Karpas-422 (cell line): ENCODE measurements around the gene SIM2. TPM values are rescaled to one million over a fixed set of nuclear protein-coding genes. Genes with fewer than 3 reads are reported as not detected.

Source experiments
- DNase-seq: peaks from one replicate; pipeline ENCODE4 v3.0.0-alpha.2; 2015
- H2AFZ ChIP-seq: fragments of 200-600 bp; sonication (generic); 2 replicates; pipeline ENCODE4 v1.6.1; 2014; ENCODE audit warnings: antibody characterized with exemption, low read length, mixed read lengths
- H3K27ac ChIP-seq: fragments of 200-600 bp; sonication (generic); 2 replicates; pipeline ENCODE4 v1.5.1; 2014; ENCODE audit warnings: mild to moderate bottlenecking, low read length, moderate library complexity
- H3K27me3 ChIP-seq: fragments of 200-600 bp; sonication (generic); 2 replicates; pipeline ENCODE4 v1.6.1; 2014; ENCODE audit warnings: low read length, mixed read lengths
- H3K36me3 ChIP-seq: fragments of 200-600 bp; sonication (generic); 2 replicates; pipeline ENCODE4 v1.6.1; 2014; ENCODE audit warnings: low read length, mixed read lengths; ENCODE audit not compliant: insufficient read depth
- H3K4me1 ChIP-seq: fragments of 200-600 bp; sonication (generic); 2 replicates; pipeline ENCODE4 v1.6.1; 2014; ENCODE audit warnings: mild to moderate bottlenecking, low read length, mixed read lengths
- H3K4me2 ChIP-seq: fragments of 200-600 bp; sonication (generic); 2 replicates; pipeline ENCODE4 v1.6.1; 2014; ENCODE audit warnings: low read length, low read depth, mild to moderate bottlenecking; ENCODE audit not compliant: poor library complexity, severe bottlenecking
- H3K4me3 ChIP-seq: fragments of 200-600 bp; sonication (generic); 2 replicates; pipeline ENCODE4 v1.5.1; 2014; ENCODE audit warnings: mild to moderate bottlenecking, antibody characterized with exemption, low read length, mixed read lengths
- H3K79me2 ChIP-seq: fragments of 200-600 bp; sonication (generic); 2 replicates; pipeline ENCODE4 v1.6.1; 2014; ENCODE audit warnings: mild to moderate bottlenecking, low read length, mixed read lengths
- H3K9ac ChIP-seq: fragments of 200-600 bp; sonication (generic); 2 replicates; pipeline ENCODE4 v1.6.0; 2014; ENCODE audit warnings: low read length
- H3K9me2 ChIP-seq: fragments of 200-600 bp; sonication (generic), shearing (Covaris generic); replicated peaks from 2 replicates; pipeline ENCODE4 v1.6.0; 2014; ENCODE audit warnings: mild to moderate bottlenecking, low read length, moderate library complexity; ENCODE audit not compliant: insufficient read depth
- H3K9me3 ChIP-seq: fragments of 300-700, 200-600 bp; sonication (generic); 2 replicates; pipeline ENCODE4 v1.6.1; 2014; ENCODE audit warnings: low read length, mixed read lengths
- H4K20me1 ChIP-seq: fragments of 200-600 bp; sonication (generic); 2 replicates; pipeline ENCODE4 v1.6.1; 2014; ENCODE audit warnings: mild to moderate bottlenecking, antibody characterized with exemption, low read length, low read depth; ENCODE audit not compliant: insufficient read depth
- total RNA-seq: library from RNA; depleted of rRNA; stranded (reverse); fragments of >200 nt; shearing (Covaris generic); gene quantifications from 2 replicates; pipeline ENCODE4 v1.2.3, GENCODE V29; 2014; ENCODE audit warnings: low replicate concordance

SIM2 gene
- total RNA-seq, 1 experiment from 2014 or later = not detected

DNA sequence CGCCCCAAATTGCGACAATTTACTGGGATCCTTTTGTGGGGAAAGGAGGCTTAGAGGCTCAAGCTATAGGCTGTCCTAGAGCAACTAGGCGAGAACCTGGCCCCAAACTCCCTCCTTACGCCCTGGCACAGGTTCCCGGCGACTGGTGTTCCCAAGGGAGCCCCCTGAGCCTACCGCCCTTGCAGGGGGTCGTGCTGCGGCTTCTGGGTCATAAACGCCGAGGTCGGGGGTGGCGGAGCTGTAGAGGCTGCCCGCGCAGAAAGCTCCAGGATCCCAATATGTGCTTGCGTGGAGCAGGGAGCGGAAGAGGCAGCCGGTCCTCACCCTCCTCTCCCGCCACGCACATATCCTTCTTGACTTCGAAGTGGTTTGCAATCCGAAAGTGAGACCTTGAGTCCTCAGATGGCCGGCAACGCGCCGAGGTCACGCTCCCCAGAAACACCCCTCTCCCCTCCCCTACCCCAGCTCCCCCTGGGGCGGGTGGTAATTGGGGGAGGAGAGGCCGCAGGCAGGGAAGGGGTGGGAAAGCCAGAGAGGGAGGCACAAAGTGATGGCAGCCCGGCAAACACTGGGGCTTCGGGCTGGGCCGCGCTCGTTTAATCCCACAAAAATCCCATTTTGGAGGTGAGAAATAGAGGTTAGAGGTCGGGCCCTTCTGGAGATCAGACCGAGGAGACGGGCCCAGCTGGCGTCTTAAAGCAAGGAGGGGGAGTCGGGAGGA is 6.2 kb downstream of the SIM2 start:
- Histone ChIP-seq H3K4me3 (no peak overlapping the region), H3K79me2 (no peaks in the 10 kb centered on the region), H3K36me3 (no peaks in the 10 kb centered on the region), H3K9me3 (no peaks in the 10 kb centered on the region; the same call in 1 of the 2 replicates), H3K4me1 (no peaks in the 10 kb centered on the region), H3K9ac (no peak overlapping the region), H2AFZ (no peak overlapping the region), H3K9me2 (no peaks in the 10 kb centered on the region), H3K27ac (no peak overlapping the region), H3K27me3 (no peaks in the 10 kb centered on the region), H4K20me1 (no peaks in the 10 kb centered on the region), H3K4me2 (no peak overlapping the region)
- DNase-seq = no peak

DNA sequence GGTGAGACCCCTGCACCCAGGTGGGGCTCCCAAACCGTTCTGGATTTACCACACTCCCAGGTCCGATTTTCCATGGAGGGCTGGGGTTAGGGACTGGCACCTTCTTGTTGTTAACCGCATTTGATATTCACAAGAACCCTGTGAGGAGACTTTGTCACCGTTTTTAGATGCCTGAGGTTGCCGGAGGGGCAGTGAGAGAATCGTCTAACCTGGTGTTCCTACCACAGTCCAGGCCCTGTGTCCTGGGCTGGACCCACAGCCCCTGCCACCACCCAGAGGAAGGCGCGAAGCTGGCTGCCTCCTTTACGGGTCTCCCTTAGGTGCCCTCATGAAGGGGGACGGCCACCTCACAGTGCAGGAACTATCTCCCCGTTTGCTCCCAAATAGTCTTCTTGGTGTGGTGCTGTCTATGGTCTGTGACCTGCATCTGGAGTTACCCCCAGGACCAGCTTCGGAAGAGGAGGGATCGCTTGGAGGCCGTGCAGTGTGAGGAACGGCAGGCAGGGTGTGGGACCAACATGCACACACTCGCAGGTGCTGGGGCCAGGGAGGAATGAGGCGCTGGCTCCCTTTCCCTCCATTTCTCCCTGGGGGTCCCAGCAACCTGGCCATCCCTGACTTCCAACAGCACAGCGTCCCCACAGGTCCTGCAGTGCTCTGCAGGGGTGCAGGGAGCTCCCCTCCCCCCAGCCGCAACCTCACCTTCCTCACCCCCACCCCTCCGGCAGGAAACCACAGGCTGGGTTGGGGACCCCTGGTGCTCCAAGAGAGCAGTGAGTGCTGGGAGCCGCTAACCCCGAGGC is 7.0 kb downstream of the SIM2 start:
- no peaks in the 10 kb centered on the region for H3K9me2 ChIP-seq
- no peak overlapping the region for H3K4me3 ChIP-seq
- H2AFZ ChIP-seq = no peak overlapping the region
- H3K9me3 ChIP-seq = no peaks in the 10 kb centered on the region
- H3K36me3 ChIP-seq = no peaks in the 10 kb centered on the region
- H3K4me1 ChIP-seq = no peaks in the 10 kb centered on the region
- no peak overlapping the region for H3K4me2 ChIP-seq
- DNase-seq = no peak
- no peaks in the 10 kb centered on the region for H4K20me1 ChIP-seq
- H3K27ac ChIP-seq = no peak overlapping the region
- H3K27me3 ChIP-seq = no peaks in the 10 kb centered on the region
- H3K9ac ChIP-seq = no peak overlapping the region
- no peaks in the 10 kb centered on the region for H3K79me2 ChIP-seq

DNA sequence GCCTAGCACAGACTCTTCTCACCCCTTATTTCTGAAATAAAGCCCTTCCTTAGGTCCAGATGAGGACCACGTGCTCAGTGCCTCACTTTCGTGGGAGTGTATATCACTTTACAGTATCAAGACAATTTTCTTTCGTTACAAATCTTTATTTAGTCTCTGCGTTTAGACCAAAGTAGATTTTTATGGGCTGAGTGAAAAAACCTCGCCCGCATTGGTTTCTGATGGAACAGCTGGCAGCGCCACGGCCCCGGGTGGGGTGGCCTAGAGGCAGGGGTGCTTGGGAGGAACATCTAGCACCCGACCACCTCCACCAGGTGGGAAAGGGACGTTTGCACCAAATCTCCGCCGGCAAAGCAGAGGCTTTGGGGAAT is 7.6 kb downstream of the SIM2 start:
- no peaks in the 10 kb centered on the region for H3K27me3 ChIP-seq
- no peaks in the 10 kb centered on the region for H3K9me3 ChIP-seq
- no peaks in the 10 kb centered on the region for H3K9me2 ChIP-seq
- H3K27ac ChIP-seq = no peak overlapping the region
- H4K20me1 ChIP-seq = no peaks in the 10 kb centered on the region
- no peaks in the 10 kb centered on the region for H3K36me3 ChIP-seq
- H3K9ac ChIP-seq = no peak overlapping the region
- H3K4me1 ChIP-seq = no peaks in the 10 kb centered on the region
- no peak overlapping the region for H2AFZ ChIP-seq
- H3K79me2 ChIP-seq = no peaks in the 10 kb centered on the region
- no peak overlapping the region for H3K4me2 ChIP-seq
- H3K4me3 ChIP-seq = no peak overlapping the region
- no peak for DNase-seq

DNA sequence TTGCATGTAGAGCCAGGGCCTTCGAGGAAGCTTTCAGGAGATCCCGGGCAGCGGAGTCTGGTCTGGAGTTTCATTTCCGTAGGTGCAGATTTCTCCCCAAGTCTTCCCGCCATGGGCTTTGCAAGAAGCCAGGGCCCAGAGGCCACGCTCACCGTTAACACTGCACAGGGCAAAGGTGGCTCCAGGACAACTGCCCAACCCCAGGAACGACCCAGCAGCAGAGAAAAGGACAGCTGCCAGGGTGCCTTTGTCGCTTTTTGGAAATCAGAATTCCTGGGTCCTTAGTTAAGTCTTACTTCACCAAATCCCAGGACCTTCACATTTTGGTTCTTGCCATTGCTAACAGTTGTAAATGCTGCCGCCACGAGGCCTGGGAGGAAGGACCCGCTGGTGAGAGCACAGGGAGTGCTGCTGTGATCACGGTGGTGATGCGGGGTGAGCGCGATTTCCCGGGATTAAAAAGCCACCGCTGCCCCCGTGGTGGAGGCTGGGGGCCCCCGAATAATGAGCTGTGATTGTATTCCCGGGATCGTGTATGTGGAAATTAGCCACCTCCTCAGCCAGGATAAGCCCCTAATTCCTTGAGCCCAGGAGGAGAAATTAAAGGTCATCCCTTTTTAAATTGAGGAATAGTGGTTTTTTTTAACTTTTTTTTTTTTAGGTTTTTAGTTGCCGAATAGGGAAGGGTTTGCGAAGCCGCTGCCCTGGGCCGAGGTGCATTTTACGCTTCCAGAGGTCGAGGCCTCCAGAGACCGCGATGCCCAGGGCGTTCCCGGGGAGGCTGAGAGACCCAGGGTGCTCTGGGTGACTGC is 8.2 kb downstream of the SIM2 start:
- Histone ChIP-seq H3K27me3 (no peaks in the 10 kb centered on the region), H3K27ac (no peak overlapping the region), H3K9me2 (no peaks in the 10 kb centered on the region), H3K9me3 (no peaks in the 10 kb centered on the region), H3K36me3 (no peaks in the 10 kb centered on the region), H3K4me3 (no peak overlapping the region), H2AFZ (no peak overlapping the region), H4K20me1 (no peaks in the 10 kb centered on the region), H3K9ac (no peak overlapping the region), H3K79me2 (no peaks in the 10 kb centered on the region), H3K4me2 (no peak overlapping the region), H3K4me1 (no peaks in the 10 kb centered on the region)
- no peak for DNase-seq

DNA sequence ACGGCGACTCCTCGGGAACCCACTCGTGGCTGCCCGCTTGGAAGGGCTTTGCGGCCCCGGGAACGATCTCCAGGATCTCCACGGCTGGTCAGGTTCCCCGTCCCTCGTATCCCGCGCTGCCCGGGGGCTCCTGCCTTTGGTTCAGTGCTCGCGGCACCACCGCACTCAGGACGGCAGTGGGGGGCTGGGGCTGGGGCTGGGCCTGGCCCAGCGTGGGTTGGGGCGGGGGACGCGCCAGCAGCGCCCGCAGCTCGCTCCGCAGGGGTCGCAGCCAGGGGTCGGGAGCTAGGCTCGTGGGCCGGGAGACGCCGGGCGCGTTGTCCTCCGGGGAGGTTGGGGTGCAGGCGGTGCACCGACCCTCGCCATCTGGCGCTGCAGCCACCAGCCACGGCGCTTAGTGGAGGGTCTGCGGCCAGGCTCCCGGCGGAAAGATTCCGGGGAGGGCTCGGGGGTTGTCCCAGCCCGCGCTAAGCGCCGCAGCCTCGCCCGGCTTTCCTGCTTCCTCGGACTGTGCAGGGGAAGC is 8.9 kb downstream of the SIM2 start:
- Histone ChIP-seq H3K4me2 (no peak overlapping the region), H3K79me2 (no peaks in the 10 kb centered on the region), H3K4me3 (no peak overlapping the region), H4K20me1 (no peaks in the 10 kb centered on the region), H3K9me3 (no peaks in the 10 kb centered on the region), H3K9me2 (no peaks in the 10 kb centered on the region), H3K36me3 (no peaks in the 10 kb centered on the region), H3K27ac (no peak overlapping the region), H3K9ac (no peak overlapping the region), H3K27me3 (no peaks in the 10 kb centered on the region), H3K4me1 (no peaks in the 10 kb centered on the region), H2AFZ (no peak overlapping the region)
- no peak for DNase-seq

DNA sequence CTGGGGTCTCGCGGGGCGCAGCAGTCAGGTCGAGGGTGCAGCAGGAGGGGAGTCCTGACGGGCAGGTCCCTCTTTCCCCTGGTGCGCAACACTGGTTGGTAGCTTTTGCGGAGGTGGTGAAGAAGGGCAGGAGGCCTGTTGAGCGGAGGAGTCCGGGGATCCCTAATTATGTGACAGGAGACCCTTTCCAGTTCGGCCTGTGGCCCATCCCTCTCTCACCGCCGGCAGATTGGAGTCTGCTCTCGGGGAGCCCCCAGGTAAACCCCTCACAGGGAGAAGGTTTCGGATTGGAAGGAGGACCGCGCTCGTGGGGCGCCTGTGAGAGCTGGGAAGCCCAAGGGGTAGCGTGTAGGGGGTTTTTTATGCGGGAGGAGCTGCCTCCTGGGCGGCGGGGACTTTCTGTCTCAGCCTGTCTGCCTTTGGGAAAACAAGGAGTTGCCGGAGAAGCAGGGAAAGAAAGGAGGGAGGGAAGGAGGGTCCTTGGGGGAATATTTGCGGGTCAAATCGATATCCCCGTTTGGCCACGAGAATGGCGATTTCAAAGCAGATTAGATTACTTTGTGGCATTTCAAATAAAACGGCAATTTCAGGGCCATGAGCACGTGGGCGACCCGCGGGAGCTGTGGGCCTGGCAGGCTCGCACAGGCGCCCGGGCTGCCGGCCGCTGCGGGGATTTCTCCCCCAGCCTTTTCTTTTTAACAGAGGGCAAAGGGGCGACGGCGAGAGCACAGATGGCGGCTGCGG is 9.5 kb downstream of the SIM2 start:
- H3K4me3 ChIP-seq = no peak overlapping the region
- H3K27me3 ChIP-seq = no peaks in the 10 kb centered on the region

DNA sequence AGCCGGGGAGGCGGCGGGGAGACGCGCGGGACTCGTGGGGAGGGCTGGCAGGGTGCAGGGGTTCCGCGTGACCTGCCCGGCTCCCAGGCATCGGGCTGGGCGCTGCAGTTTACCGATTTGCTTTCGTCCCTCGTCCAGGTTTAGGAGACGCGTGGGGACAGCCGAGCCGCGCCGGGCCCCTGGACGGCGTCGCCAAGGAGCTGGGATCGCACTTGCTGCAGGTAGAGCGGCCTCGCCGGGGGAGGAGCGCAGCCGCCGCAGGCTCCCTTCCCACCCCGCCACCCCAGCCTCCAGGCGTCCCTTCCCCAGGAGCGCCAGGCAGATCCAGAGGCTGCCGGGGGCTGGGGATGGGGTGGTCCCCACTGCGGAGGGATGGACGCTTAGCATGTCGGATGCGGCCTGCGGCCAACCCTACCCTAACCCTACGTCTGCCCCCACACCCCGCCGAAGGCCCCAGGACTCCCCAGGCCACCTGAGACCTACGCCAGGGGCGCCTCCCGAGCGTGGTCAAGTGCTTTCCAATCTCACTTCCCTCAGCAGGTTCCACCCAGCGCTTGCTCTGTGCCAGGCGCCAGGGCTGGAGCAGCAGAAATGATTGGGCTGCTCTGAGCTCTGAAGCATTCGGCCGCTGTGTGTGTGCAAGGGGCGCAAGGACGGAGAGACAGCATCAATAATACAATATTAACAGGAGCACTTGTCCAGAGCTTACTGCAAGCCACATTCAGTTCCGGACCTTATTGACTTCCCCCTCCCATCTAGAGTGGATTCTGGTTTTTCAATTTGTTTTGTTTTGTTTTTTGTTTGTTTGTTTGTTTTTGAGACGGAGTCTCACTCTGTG is 10.3 kb downstream of the SIM2 start:
- DNase-seq = no peak
- Histone ChIP-seq H4K20me1 (no peaks in the 10 kb centered on the region), H3K4me2 (no peak overlapping the region), H3K4me3 (no peak overlapping the region), H3K9me2 (no peaks in the 10 kb centered on the region), H3K79me2 (no peaks in the 10 kb centered on the region), H3K9ac (no peak overlapping the region), H2AFZ (no peak overlapping the region), H3K4me1 (no peaks in the 10 kb centered on the region), H3K36me3 (no peaks in the 10 kb centered on the region), H3K27ac (no peak overlapping the region), H3K9me3 (no peaks in the 10 kb centered on the region), H3K27me3 (no peaks in the 10 kb centered on the region)

More for the DNA sequence above, 9.5 kb downstream of the SIM2 start:
- Histone ChIP-seq H3K9ac (no peak overlapping the region), H3K9me2 (no peaks in the 10 kb centered on the region), H4K20me1 (no peaks in the 10 kb centered on the region), H3K27ac (no peak overlapping the region), H3K79me2 (no peaks in the 10 kb centered on the region), H3K4me1 (no peaks in the 10 kb centered on the region), H2AFZ (no peak overlapping the region), H3K4me2 (no peak overlapping the region), H3K9me3 (no peaks in the 10 kb centered on the region), H3K36me3 (no peaks in the 10 kb centered on the region)
- DNase-seq = no peak
